Neural crest cell (in vitro differentiated cells): ENCODE results near the gene LPAR3. TPM values are rescaled to one million over a fixed set of nuclear protein-coding genes. Genes with fewer than 3 reads are reported as not detected.

Source experiments
- DNase-seq: peaks from one replicate; pipeline ENCODE4 v3.0.0; 2021; ENCODE audit warnings: low read depth, mixed read lengths, low spot score
- H3K27ac Mint-ChIP-seq: one replicate; pipeline ENCODE4 v1.8.0; 2021; ENCODE audit warnings: mild to moderate bottlenecking, mixed read lengths; ENCODE audit not compliant: unreplicated experiment
- H3K27me3 Mint-ChIP-seq: 2 replicates; pipeline ENCODE4 v1.8.0; 2021; ENCODE audit warnings: low read depth, mild to moderate bottlenecking, mixed read lengths
- H3K36me3 Mint-ChIP-seq: 2 replicates; pipeline ENCODE4 v1.8.0; 2021; ENCODE audit warnings: low read depth, mild to moderate bottlenecking, mixed read lengths
- H3K4me1 Mint-ChIP-seq: 2 replicates; pipeline ENCODE4 v1.8.0; 2021; ENCODE audit warnings: mixed read lengths
- H3K4me3 Mint-ChIP-seq: one replicate; pipeline ENCODE4 v1.8.0; 2021; ENCODE audit warnings: mild to moderate bottlenecking, mixed read lengths
- H3K9me3 Mint-ChIP-seq: 2 replicates; pipeline ENCODE4 v1.8.0; 2021; ENCODE audit warnings: mixed read lengths
- CTCF ChIP-seq: fragments of 200-600 bp; sonication (generic); conservative IDR thresholded peaks from 2 replicates; pipeline ENCODE4 v1.5.0; 2021; ENCODE audit warnings: antibody characterized with exemption, mild to moderate bottlenecking
- total RNA-seq: library from RNA; stranded (reverse); gene quantifications from 2 replicates; pipeline ENCODE4 v1.2.1, GENCODE V29; 2021

Gene LPAR3
- total RNA-seq, 1 donor from 2014 or later, result 1.3 TPM

- Mint-ChIP-seq H3K4me1 (peaks cover 3% of the 10 kb centered on the region), H3K36me3 (no peaks in the 10 kb centered on the region)
Measured at GRCh38 chr1:84769636-84770035, 123.4 kb downstream of the LPAR3 start.

GRCh38 chr1:84768634-84769033 is 124.4 kb downstream of the LPAR3 start:
- H3K4me3 Mint-ChIP-seq, result no peak overlapping the region
- peaks cover 16% of the 10 kb centered on the region for H3K27me3 Mint-ChIP-seq
- no peaks in the 10 kb centered on the region for H3K36me3 Mint-ChIP-seq
- TF ChIP-seq CTCF, result no peak
- H3K27ac Mint-ChIP-seq, result no peak overlapping the region
- no peak for DNase-seq
- peaks cover 3% of the 10 kb centered on the region for H3K4me1 Mint-ChIP-seq
- no peaks in the 10 kb centered on the region for H3K9me3 Mint-ChIP-seq

More at GRCh38 chr1:84769636-84770035, 123.4 kb downstream of the LPAR3 start:
- no peak overlapping the region for H3K4me3 Mint-ChIP-seq
- H3K27me3 Mint-ChIP-seq, result peaks cover 8% of the 10 kb centered on the region
- H3K9me3 Mint-ChIP-seq, result no peaks in the 10 kb centered on the region
- TF ChIP-seq CTCF, result no peak
- no peak overlapping the region for H3K27ac Mint-ChIP-seq
- DNase-seq, result no peak

- Mint-ChIP-seq H3K27ac (no peak overlapping the region), H3K36me3 (no peaks in the 10 kb centered on the region), H3K9me3 (no peaks in the 10 kb centered on the region), H3K4me1 (peaks cover 8% of the 10 kb centered on the region), H3K4me3 (no peak overlapping the region), H3K27me3 (peaks cover 19% of the 10 kb centered on the region)
- no peak for TF ChIP-seq CTCF
- no peak for DNase-seq
Measured at GRCh38 chr1:84763912-84764680, 128.9 kb downstream of the LPAR3 start.

- no peaks in the 10 kb centered on the region for H3K36me3 Mint-ChIP-seq
- peaks cover 19% of the 10 kb centered on the region for H3K27me3 Mint-ChIP-seq
- peaks cover 12% of the 10 kb centered on the region for H3K4me1 Mint-ChIP-seq
- no peaks in the 10 kb centered on the region for H3K9me3 Mint-ChIP-seq
- TF ChIP-seq CTCF, result no peak
- H3K4me3 Mint-ChIP-seq, result no peak overlapping the region
- no peak for DNase-seq
- no peak overlapping the region for H3K27ac Mint-ChIP-seq
Measured at GRCh38 chr1:84762664-84763063, 130.3 kb downstream of the LPAR3 start.

Other genes with a start within 250 kb of the LPAR3 start
- 23.3 and 24.4 TPM in 2 replicates for gene SSX2IP, start 202.7 kb downstream of the LPAR3 start, total RNA-seq
- gene MCOLN2, start 103.9 kb upstream of the LPAR3 start, total RNA-seq, result 0.52 and 1.0 TPM in 2 replicates
- gene MCOLN3, start 155.3 kb upstream of the LPAR3 start, total RNA-seq, result 0.09 TPM in 1 of 2 replicates, not detected in the other